ENCODE data around the gene BAIAP2L1.
"Not testable (repeated sequence)": the region's sequence is repeated elsewhere in the genome, so short reads cannot be mapped to it uniquely, and the experiment has no call there.

The BAIAP2L1 gene

DNA sequence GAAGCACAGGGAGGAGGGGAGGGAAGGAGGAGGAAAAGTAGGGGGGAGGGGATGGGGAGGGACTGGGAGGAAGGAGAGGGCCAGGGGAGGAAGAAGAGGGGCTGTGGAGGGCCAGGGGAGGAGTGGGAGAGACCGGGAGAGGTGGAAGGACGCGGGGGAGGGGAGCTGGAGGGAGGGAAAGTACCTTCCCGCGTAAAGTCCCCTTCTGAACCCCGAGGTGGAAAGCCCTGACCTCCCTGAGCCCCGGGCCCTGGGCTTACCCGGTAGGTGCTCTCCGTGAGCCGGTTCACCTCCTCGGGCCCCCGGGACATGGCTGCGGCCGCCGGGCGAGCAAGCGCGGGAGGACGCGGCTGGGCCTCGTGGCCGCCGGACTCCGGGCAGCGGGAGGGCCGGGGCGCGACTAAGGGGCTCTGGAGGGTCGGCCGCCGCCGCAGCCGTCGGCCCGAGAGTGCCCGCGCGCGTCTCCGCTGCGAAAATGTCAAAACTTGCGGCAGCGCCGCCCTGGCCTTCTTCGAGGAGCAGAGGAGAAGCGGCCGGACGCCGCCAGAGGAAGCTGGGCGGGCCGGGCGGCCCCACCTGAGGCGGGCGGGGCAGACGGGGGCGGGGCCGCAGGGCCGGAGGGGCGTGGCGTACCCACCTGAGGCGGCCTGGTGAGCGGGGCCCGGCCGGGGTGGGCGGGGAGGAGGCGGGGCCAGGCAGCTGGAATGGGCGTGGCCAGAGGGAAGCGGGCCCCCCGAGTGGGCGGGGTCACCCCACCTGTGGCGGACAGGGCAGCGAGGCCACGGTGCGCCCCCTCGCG, at the start of gene BAIAP2L1:
TSS of gene BAIAP2L1 (minus strand) at position 549 of the 799 bp plus-strand sequence. CDS start at position 311, 238 bp downstream.
- DNase-seq (ENCODE audit: low spot score), result no peak

GRCh38 chr7:98448766-98449165, 47.9 kb upstream of the BAIAP2L1 start:
- no peak for DNase-seq (ENCODE audit: low spot score)

DNA sequence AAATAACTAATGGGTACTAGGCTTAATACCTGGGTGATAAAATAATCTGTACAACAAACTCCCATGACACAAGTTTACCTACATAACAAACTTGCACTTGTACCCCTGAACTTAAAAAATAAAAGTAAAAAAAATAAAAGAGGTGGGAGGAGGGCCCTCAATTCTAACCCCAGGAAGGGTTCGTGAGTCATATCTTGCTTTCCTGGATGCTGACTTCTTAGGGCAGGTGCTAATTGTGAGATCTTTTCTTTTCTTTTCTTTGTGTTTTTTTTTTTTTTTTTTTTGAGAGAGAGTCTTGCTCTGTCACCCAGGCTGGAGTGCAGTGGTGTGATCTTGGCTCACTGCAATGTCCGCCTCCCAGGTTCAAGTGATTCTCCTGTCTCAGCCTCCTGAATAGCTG, 40.1 kb upstream of the BAIAP2L1 start:
- not testable (repeated sequence) for DNase-seq (ENCODE audit: low spot score)

- no peak for DNase-seq (ENCODE audit: low spot score)
Measured at GRCh38 chr7:98439484-98439883, 38.6 kb upstream of the BAIAP2L1 start.

DNA sequence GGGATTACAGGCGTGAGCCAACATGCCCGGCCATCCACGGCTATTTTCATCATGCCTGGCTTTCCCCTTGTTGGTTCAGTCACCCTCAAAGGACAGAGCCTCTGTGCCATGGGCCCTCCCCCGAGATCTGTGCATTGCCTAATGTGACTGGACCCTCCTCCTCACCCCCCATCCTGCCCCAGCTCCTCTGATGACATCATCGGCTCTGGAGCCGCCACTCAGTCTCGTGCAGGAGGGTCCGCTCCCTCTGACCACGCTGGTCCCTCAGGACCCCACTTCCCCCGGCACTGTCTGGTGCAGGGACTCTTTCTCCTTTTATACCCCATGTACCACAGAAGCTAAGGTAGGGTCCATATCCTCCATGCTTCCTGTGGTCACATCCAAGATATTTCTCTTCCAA, 33.2 kb upstream of the BAIAP2L1 start:
- no peak for DNase-seq (ENCODE audit: low spot score)

GRCh38 chr7:98429799-98430198, 28.9 kb upstream of the BAIAP2L1 start:
- no peak for DNase-seq (ENCODE audit: low spot score)

DNA sequence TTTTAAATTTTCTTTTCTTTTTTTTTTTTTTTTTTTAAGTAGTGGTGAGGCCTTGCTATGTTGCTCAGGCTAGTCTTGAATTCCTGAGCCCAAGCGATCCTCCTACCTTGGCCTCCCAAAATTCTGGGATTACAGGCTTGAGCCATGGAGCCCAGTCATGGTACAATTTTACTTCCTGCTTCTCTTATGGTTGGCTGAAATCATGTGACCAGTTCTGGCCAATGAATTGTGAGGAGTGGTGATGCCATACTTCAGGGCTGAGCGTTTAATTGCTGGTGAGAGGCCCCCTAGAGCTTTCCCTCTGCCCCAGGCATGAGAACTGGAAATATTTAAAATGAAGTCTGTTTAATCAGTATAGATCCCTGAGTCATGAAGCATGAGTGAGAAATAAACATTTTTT, 22.2 kb upstream of the BAIAP2L1 start:
- DNase-seq (ENCODE audit: low spot score), result no peak

- DNase-seq (ENCODE audit: low spot score), result no peak
Measured at GRCh38 chr7:98420966-98421612, 20.2 kb upstream of the BAIAP2L1 start.

GRCh38 chr7:98419988-98420387, 19.1 kb upstream of the BAIAP2L1 start:
- not testable (repeated sequence) for DNase-seq (ENCODE audit: low spot score)

DNA sequence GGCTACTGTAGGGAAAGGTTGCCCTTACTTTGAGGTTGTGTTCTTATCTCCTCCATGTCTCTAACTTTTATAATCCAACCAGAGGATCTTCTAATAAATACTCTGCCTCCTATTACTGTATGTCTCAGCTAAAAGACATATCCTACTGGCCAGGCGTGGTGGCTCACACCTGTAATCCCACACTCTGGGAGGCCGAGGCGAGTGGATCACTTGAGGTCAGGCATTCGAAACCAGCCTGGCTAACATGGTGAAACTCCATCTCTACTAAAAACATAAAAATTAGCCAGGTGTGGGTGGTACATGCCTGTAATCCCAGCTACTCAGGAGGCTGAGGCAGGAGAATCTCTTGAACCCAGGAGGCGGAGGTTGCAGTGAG, 18.4 kb upstream of the BAIAP2L1 start:
- not testable (repeated sequence) for DNase-seq (ENCODE audit: low spot score)

GRCh38 chr7:98418636-98419315, 17.9 kb upstream of the BAIAP2L1 start:
- DNase-seq (ENCODE audit: low spot score), result no peak

- DNase-seq (ENCODE audit: low spot score), result no peak
Measured at GRCh38 chr7:98418271-98418635, 17.4 kb upstream of the BAIAP2L1 start.

DNA sequence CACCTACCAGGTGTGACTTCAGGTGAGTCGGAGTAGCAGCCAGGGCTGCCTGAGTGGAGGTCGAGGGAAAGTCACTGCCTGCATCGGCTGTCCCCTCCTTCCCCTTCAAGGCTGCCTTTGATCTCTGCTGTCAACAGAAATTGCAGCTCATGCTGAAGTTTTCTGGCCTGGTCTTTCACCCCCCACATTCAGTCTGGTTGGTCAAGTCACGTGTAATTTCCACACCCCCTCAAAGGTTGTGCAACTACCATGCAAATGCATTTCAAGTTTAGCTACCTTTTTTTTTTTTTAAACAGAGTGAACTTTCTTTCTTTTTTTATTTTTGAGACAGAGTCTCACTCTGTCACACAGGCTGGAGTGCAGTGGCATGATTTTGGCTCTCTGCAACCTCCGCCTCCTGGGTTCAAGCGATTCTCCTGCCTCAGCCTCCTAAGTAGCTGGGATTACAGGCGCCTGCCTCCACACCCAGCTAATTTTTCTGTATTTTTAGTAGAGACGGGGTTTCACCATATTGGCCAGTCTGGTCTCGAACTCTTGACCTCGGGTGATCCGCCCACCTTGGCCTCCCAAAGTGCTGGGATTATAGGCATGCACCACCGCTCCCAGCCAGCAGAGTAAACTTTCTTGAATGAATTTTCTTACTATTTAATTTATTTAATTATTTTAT, 16.8 kb upstream of the BAIAP2L1 start:
- not testable (repeated sequence) for DNase-seq (ENCODE audit: low spot score)

DNA sequence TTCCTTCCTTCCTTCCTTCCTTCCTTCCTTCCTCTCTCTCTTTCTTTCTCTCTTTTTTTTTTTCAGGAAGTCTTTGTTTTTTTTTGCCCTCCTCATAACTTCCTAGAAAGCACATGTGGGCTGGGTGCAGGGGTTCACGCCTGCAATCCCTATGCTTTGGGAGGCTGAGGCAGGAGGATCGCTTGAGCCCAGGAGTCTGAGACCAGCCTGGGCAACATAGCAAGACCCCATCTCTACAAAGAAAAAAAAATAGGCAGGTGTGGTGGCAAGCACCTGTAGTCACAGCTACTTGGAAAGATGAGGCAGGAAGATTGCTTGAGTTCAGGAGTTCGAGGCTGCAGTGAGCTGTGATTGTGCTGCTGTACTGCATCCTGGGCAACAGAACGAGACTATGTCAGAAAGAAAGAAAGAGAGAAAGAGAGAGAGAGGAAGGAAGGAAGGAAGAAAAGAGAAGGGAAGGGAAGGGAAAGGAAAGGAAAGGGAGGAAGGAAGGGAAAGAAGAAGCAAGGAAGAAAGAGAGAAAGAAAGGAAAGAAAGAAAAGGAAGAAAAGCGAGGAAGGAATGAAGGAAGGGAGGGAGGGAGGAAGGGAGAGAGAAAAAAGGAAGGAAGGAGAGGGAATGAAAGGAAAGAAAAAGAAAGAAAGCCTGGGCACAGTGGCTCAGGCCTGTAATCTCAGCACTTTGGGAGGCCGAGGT, 13.5 kb upstream of the BAIAP2L1 start:
- no peak for DNase-seq (ENCODE audit: low spot score)

DNA sequence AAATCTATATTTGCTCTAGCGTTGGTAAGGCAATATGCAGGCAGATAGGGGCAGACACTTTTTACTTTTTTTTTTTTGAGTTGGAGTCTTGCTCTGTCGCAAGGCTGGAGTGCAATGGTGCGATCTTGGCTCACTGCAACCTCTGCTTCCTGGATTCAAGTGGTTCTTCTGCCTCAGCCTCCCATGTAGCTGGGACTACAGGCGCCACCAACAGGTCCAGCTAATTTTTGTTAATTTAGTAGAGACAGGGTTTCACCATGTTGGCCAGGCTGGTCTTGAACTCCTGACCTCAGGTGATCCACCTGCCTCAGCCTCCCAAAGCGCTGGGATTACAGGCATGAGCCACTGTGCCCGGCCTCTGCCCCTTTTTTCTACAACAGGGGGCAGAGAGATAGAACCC, 12.8 kb upstream of the BAIAP2L1 start:
- DNase-seq (ENCODE audit: low spot score), result not testable (repeated sequence)

GRCh38 chr7:98409843-98410242, 9.0 kb upstream of the BAIAP2L1 start:
- no peak for DNase-seq (ENCODE audit: low spot score)

DNA sequence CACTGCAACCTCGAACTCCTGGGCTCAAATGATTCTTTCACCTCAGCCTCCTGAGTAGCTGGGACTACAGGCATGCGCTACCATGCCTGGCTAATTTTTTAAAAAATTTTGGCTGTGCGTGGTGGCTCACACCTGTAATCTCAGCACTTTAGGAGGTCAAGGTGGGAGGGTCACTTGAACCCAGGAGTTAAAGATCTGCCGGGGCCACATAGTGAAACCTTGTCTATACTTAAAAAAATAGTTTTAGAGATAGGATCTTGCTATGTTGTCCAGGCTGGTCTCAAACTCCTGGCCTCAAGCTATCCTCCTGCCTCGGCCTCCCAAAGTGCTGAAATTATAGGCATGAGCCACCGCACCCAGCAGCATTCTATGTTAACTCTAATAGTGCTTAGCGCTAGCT, 7.3 kb upstream of the BAIAP2L1 start:
- DNase-seq (ENCODE audit: low spot score), result not testable (repeated sequence)

- no peak for DNase-seq (ENCODE audit: low spot score)
Measured at GRCh38 chr7:98406827-98407226, 5.9 kb upstream of the BAIAP2L1 start.

- no peak for DNase-seq (ENCODE audit: low spot score)
Measured at GRCh38 chr7:98404840-98405239, 4.0 kb upstream of the BAIAP2L1 start.

DNA sequence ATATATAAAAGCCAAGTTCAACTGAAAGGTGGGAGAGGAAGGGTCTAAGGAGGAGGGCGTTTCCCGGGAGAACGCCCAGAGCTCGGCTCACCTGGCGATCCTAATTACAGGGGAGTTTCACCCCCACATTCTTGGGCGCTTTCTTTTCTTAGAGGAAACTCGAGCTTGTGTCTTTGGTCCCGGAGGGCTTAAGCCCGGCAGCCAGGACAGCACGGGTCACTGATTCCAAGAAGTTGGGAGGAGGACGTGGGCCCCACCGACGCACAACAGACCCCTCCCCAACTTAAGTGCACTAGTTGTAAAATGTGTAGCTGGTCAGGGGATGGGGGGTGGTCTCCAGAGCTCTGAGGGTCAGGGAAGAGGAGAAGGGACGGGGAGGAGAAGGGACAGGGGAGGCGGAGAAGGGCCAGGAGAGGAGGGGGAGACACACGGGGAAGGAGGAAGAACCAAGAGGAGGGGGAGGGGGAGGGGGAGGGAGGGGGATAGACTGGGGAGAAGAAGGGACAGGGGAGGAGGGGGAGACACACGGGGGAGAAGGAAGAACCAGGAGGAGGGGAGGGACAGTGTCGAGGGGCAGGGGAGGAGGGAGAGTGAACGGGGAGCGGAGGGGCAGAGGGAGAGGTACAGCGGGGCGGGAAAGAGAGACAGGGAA, 874 bp downstream of the BAIAP2L1 start:
- no peak for DNase-seq (ENCODE audit: low spot score)

DNA sequence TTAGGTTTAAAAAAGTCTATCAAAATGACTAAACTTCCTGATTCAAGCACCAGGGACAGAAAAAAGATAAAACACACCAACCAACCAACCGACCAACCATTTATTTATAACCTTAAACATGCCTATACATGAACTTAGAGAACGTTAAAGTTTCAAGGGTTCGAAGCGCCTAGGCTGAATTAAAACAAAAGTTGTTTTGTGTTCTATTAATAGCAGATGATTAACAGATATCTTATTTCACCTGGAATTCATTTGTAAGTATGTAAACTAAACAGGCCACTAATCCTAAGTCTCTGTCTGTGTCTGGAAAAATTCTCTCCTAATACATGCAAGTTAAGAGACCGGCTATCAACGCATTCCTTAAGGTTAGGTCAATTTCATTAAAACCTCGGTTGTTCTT, 1.4 kb downstream of the BAIAP2L1 start:
- DNase-seq (ENCODE audit: low spot score), result no peak

All from putamen (tissue), 1 donor.